Measurements from ENCODE around the gene MS4A7.

DNA sequence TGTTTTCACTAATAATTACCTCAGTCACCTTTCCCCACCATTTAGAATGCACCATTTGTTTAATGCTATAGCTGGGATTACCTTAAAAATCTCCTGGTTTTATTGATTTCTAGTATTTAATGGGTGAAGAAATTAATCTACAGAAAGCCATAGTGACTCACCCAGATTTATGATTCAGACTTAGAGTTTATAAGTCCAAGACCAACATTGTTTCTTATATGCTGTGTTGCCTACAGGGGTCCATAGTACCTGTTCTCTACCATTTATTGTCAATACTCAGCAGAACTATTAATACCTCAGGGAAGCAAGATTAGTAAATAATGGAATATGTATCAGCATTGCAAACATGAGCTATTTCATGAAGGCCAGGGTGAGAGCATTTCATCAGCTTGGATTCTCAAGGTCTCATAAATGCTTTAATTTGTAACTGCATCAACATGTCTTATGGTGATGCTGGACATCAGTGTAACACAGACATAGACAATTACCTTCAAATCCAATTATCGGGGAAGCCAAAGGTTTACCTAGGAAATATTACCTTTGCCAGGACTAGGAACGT lies 8.0 kb upstream of the MS4A7 start:
- TF ChIP-seq BHLHE40 (IDR thresholded peaks at IDR 0.05; ENCODE audit: low read depth, low read length) = no peak
- no peak for TF ChIP-seq POLR2A (IDR thresholded peaks at IDR 0.05; ENCODE audit: low read depth, low read length)
- TF ChIP-seq, protein P1, sequence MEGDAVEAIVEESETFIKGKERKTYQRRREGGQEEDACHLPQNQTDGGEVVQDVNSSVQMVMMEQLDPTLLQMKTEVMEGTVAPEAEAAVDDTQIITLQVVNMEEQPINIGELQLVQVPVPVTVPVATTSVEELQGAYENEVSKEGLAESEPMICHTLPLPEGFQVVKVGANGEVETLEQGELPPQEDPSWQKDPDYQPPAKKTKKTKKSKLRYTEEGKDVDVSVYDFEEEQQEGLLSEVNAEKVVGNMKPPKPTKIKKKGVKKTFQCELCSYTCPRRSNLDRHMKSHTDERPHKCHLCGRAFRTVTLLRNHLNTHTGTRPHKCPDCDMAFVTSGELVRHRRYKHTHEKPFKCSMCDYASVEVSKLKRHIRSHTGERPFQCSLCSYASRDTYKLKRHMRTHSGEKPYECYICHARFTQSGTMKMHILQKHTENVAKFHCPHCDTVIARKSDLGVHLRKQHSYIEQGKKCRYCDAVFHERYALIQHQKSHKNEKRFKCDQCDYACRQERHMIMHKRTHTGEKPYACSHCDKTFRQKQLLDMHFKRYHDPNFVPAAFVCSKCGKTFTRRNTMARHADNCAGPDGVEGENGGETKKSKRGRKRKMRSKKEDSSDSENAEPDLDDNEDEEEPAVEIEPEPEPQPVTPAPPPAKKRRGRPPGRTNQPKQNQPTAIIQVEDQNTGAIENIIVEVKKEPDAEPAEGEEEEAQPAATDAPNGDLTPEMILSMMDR (conservative IDR thresholded peaks at IDR 0.05; ENCODE audit: low read depth, low read length) = no peak
- TF ChIP-seq, protein P2, sequence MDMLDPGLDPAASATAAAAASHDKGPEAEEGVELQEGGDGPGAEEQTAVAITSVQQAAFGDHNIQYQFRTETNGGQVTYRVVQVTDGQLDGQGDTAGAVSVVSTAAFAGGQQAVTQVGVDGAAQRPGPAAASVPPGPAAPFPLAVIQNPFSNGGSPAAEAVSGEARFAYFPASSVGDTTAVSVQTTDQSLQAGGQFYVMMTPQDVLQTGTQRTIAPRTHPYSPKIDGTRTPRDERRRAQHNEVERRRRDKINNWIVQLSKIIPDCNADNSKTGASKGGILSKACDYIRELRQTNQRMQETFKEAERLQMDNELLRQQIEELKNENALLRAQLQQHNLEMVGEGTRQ (IDR thresholded peaks at IDR 0.05; ENCODE audit: low read depth, low read length) = no peak
- no peak for TF ChIP-seq MAFK (IDR thresholded peaks at IDR 0.05; ENCODE audit: low read depth, low read length)
- no peak for TF ChIP-seq RFX5 (IDR thresholded peaks at IDR 0.05; ENCODE audit: low read depth, low read length)
- no peak for TF ChIP-seq RCOR1 (IDR thresholded peaks at IDR 0.05; ENCODE audit: insufficient replicate concordance, low read length)
- TF ChIP-seq MAZ (IDR thresholded peaks at IDR 0.05; ENCODE audit: borderline replicate concordance, low read depth, low read length) = no peak
- TF ChIP-seq CEBPB (IDR thresholded peaks at IDR 0.05; ENCODE audit: low read depth, low read length) = no peak
- TF ChIP-seq FOS (IDR thresholded peaks at IDR 0.05; ENCODE audit: low read depth, low read length) = no peak
- no peak for TF ChIP-seq SMC3 (IDR thresholded peaks at IDR 0.05; ENCODE audit: low read depth, low read length)
- TF ChIP-seq CHD1 (IDR thresholded peaks at IDR 0.05; ENCODE audit: low read depth, low read length) = no peak
- TF ChIP-seq MXI1 (IDR thresholded peaks at IDR 0.05; ENCODE audit: borderline replicate concordance, low read depth, low read length) = no peak
- TF ChIP-seq RAD21 (IDR thresholded peaks at IDR 0.05; ENCODE audit: low read length) = no peak
